Astrocyte (in vitro differentiated cells and primary cell): ENCODE data around the gene ZNF629.

Experiments
- CTCF ChIP-seq: IDR thresholded peaks from 2 replicates; pipeline ENCODE4 v1.5.1; 2011; ENCODE audit warnings: low read depth, mild to moderate bottlenecking, inconsistent platforms, low read length, moderate library complexity; ENCODE audit not compliant: insufficient read depth
- EZH2 ChIP-seq: IDR thresholded peaks from 2 replicates; pipeline ENCODE4 v1.6.1; 2012; ENCODE audit warnings: mild to moderate bottlenecking, low read length, inconsistent platforms; ENCODE audit not compliant: insufficient read depth

GRCh38 chr16:30829130-30830071 is 42.4 kb upstream of the ZNF629 start:
- no peak for TF ChIP-seq CTCF
- TF ChIP-seq EZH2, result no peak
